ENCODE measurements around the gene KAZN.

- TF ChIP-seq CTCF (conservative IDR thresholded peaks at IDR 0.05 in 1 of 2, IDR thresholded peaks at IDR 0.05 in 1 of 2; ENCODE audit: low read depth in 1 of 2, low read length in 2 of 2) = no peak
- TF ChIP-seq EZH2 (IDR thresholded peaks at IDR 0.05; ENCODE audit: low read length, missing control alignments) = no peak
These were observed 171.2 kb downstream of the KAZN start for GRCh38 chr1:14769486-14770274.

Data from fibroblast of lung (primary cell).